Activated CD4-positive, CD25-positive, alpha-beta regulatory T cell (primary cell): Measurements from ENCODE around the gene ZC3HAV1.
"Not testable (repeated sequence)": the region's sequence is repeated elsewhere in the genome, so short reads cannot be mapped to it uniquely, and the experiment has no call there.

Experiments used
- DNase-seq, 4 experiments: peaks; one replicate each; lab custom pipeline; 2025; lab: John Stamatoyannopoulos, UW

ZC3HAV1 gene

DNA sequence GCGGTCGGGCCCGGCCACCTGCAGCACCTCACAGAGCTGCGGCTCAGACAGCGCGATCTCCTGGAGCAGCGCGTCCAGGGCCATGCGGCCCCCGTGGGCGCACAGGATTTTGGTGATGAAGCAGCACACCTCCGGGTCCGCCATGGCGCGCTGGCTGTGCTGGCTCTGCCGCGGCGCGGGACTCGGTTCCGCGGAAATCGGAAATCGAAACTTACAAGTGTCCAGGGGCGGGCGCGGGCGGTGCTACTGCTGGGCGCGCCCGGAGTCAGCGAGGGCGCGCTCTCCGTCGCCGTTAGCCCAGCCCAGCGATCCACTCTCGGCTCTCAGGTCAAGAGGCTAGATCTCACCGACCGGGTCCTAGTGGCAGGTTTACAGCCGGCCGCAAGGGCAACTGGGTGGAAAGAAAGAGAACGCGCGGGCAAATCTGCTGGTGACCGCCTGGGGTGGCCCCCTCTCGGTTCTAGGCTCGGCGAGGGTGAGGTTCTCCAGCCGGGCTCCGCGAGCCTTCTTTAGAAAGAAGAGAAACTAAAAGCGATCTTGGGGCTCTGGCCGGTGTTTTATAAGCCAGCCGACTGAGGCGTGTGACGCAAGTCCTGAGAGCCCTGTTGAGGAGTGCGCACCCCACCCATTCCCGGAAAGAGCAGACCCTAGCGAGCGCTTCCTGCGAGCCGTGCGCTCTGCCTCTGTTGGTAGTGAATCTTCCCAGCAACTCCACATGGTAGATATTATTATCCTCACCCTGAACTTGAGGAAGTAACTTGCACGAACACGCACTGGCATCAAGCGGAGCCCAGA, at the start of gene ZC3HAV1:
TSS of gene ZC3HAV1 (minus strand) at position 533 of the 795 bp plus-strand sequence. CDS start at position 144, 389 bp downstream.
- DNase-seq: peak; percentile 57 to 80 (median 74)

DNA sequence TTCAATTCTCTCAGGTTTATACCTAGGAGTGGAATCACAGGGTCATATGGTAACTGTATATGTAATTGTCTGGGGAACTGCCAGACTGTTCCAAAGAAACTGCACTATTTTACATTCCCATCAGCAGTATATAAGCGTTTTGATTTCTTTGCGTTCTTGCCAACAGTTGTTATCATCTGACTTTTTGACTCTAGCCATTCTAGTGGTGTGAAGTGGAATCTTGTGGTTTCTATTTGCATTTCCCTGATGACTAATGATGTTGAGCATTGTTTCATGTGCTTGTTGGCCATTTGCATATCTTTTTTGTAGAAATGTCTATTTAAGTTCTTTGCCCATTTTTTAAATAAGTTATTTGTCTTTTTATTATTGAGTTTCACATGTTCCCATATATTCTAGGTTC, 44.3 kb upstream of the ZC3HAV1 start:
- no peak for DNase-seq

- no peak for DNase-seq
These were observed 42.6 kb upstream of the ZC3HAV1 start for GRCh38 chr7:139152149-139152548.

DNA sequence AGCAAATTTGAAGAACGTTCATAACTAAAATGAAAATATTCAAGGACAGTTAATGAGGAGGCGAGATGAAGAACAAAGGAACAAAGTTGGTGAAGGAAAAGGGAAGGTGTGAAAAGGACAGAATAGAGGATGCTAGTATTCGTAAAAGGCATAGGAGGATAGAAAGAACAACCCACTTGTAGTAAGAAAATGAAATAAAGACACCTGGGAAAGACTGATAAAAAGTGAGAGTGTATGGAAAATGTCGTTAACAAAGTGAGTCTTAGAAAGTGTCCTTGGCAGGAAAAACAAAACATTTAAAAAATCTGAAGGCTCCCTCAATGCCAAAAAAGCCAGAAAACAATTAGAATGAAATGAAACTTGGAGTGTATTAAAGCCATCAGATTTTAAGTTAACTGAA, 29.6 kb upstream of the ZC3HAV1 start:
- DNase-seq: no peak

DNA sequence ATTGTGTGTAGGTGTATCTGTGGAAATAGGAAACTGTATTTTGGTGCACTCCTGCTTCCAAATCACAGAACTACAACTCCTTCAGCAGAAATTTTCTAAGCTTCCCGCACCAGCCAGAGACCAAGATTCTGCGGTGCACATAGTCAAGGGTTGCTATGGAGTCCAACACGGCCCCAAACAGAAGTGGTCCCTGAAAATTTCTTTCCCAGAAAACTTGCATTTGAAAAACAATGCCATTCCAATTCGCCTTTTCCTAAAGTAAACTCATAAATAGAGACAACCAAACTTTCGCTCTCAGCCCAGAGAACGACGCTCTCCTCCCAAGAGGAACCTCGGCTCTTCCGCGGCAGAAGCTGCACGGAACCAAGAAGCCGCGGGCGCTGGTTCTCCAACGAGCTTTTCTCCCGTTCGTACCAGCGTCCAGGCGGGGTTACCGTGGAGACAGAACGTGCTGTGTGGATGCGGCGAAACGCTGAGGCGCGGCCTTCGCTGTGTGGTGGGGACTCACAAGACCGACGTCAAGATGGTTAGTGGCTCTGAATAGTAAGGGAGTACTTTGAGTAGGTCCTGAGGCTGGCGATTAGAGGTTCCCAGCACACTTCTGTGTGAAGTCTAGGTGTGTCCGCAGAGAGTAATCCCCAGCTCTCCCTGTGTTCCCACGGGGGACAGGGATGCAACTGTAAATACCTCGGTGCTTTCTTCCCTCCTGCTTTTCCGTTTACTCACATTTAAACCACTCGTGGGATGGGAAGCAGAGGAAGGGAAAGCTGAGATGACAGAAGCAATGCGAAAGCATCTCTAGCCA, 24.0 kb upstream of the ZC3HAV1 start:
- DNase-seq: peak; percentile 73 to 76 (median 76)

- no peak for DNase-seq
These were observed 23.4 kb upstream of the ZC3HAV1 start for GRCh38 chr7:139132887-139133286.

GRCh38 chr7:139131601-139132041, 22.1 kb upstream of the ZC3HAV1 start:
- DNase-seq: no peak

DNA sequence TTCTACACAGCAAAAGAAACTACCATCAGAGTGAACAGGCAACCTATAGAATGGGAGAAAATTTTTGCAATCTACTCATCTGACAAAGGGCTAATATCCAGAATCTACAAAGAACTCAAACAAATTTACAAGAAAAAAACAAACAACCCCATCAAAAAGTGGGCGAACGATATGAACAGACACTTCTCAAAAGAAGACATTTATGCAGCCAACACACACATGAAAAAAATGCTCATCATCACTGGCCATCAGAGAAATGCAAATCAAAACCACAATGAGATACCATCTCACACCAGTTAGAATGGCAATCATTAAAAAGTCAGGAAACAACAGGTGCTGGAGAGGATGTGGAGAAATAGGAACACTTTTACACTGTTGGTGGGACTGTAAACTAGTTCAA, 20.3 kb upstream of the ZC3HAV1 start:
- not testable (repeated sequence) for DNase-seq

GRCh38 chr7:139127648-139128047, 18.1 kb upstream of the ZC3HAV1 start:
- DNase-seq: no peak

DNA sequence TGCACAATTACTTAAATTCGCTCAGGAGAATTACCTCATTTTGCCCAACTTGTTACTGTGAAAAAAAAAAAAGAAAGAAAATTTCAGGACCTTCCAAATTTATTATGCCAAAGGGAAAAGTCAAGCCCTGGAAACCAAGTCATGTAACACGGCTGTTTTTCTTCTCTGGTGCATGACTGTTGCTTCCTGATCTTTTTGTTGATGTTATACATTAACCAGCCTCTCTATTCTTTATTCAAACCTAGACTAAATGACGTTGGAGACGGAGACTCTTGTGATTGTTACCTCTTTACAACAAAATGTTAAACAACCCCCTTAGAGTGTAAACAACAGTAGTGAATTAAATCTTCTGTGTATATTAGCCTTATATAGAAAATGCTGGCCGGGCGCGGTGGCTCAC, 16.1 kb upstream of the ZC3HAV1 start:
- DNase-seq: no peak

DNA sequence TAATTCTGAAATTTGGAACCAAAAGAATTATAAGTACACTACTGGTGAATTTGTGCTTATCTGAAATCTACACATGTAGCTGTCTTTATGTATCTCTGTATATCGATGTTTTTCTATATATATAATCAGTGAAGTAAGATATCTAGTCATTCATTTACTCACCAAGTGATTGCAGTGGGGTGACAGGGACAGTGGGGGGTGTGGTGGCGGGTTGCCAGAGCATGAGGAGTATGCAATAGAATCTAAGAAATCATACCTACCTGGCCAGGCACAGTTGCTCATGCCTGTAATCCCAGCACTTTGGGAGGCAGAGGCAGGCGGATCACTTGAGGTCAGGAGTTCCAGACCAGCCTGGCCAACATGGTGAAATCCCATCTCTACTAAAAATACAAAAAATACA, 15.5 kb upstream of the ZC3HAV1 start:
- DNase-seq: not testable (repeated sequence)

DNA sequence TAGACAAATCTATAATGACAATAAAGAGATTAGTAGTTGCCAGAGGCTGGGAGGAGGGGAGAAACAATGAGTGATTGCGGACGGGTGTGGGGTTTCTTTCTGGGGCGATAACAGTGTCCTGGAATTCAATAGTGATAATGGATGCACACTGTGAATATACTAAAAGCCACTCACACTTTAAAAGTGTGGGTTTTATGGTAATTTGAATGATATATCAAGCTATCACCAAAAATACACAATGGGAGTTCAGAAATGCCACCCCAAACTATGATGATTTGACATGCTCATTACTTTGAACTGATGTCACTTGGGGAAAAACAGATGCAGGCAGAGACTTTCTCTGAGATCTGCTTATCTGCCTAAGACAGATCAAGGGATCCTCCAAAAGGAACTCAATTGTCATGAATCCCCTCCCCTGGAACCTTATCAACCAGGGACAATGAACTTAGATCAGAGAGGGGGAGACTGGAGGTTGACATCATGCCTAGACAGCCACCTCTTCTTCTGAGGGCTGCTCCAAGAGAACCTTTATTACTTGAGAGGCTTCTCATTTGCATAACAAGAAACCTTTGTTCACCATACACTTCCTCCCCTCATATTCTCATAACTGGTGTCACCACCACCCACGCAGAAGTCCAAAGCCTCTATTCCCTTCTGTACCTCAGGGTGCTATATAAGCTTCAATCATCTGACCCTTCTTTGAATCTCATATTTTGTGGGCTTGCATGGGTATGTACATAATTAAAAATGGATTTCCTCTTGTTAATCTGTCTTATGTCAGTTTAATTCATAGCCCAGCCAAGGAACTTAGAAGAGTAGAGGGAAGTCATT, 14.8 kb upstream of the ZC3HAV1 start:
- DNase-seq: no peak

DNA sequence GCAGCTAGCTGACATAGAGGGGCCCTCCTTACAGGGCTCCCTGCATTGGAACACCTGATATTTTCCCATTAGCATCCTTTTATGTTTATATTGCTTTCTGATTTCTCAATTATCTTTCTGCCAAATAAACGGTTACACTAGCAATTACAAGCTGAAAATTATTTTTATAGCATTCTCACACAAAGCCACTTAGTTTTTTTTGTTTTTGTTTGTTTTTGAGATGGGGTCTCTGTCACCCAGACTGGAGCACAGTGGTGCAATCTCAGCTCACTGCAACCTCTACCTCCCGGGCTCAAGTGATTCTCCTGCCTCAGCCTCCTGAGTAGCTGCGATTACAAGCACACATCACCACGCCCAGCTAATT, 9.9 kb upstream of the ZC3HAV1 start:
- DNase-seq: no peak

GRCh38 chr7:139118805-139119485, 9.4 kb upstream of the ZC3HAV1 start:
- DNase-seq: peak in 2 of 4 experiments; percentile 10 to 12

- no peak for DNase-seq
These were observed 8.8 kb upstream of the ZC3HAV1 start for GRCh38 chr7:139118234-139118804.

GRCh38 chr7:139117599-139118233, 8.2 kb upstream of the ZC3HAV1 start:
- DNase-seq: no peak

DNA sequence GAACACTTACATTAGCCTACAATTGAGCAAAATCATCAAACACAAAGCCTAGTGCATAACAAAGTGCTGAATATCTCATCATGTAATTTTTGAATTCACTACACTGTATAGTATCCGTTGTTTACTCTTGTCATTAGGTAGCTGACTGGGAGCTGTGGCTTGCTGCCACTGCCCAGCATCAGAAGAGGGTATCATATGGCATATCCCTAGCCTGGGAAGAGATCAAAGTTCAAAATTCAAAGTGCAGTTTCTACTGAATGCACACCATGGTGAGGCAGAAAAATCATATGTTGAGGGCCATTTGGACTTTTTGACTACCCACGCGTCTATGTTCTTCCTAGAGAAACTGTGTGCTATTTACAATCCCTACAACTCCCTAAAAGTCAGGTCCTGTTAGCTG, 7.5 kb upstream of the ZC3HAV1 start:
- no peak for DNase-seq

DNA sequence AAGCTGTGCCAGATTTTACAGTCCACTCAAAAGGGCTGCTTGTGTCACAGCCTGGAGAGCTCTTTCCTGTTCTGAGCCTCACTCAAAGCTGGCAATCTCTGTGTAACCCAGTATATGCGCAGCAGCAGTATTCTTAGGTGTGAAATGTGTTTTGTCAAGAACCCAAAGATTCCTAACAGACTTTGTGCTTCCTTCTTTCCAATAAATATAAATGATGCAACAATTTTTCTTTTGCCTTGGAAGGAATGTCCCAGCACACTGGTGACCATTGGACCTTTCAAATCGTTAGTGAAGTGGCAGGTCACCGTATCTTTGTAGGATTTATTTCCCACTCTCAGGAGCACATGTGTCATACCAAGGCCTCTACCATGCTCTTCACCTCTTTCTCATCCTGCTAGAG, 5.6 kb upstream of the ZC3HAV1 start:
- DNase-seq: no peak

DNA sequence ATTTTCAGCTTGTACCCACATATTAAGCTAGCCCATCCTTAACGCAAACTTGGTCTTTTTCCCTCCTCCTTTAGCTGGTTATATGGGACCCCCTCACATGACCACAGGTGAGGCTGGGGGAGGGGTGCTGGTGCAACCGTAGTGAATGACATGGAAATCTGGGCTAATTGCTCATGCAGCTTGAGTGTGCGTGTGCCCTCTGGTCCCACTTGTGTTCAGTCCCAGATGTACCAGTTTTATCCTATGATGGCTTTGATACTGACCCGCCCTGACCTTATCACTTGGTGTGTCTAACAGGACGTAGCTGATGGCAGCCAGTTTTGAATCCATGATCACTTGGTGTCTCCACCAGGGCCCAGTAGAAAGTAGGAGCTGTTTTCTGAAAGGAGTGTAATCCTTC, 5.1 kb upstream of the ZC3HAV1 start:
- DNase-seq: no peak

GRCh38 chr7:139114018-139114417, 4.5 kb upstream of the ZC3HAV1 start:
- DNase-seq: no peak

GRCh38 chr7:139112741-139113250, 3.3 kb upstream of the ZC3HAV1 start:
- DNase-seq: no peak
